Measurements from ENCODE around the gene PON3. TPM values are rescaled to one million over a fixed set of nuclear protein-coding genes. Genes with fewer than 3 reads are reported as not detected.
A peak's percentile ranks its signal among the peaks of the same experiment; 100 is the strongest.

The PON3 gene
- total and polyA plus RNA-seq, 2 of the 13 experiments (the other 11 are each of a cell fraction or from before 2014, with no cell fraction given): 23.6 to 37.8 TPM

DNA sequence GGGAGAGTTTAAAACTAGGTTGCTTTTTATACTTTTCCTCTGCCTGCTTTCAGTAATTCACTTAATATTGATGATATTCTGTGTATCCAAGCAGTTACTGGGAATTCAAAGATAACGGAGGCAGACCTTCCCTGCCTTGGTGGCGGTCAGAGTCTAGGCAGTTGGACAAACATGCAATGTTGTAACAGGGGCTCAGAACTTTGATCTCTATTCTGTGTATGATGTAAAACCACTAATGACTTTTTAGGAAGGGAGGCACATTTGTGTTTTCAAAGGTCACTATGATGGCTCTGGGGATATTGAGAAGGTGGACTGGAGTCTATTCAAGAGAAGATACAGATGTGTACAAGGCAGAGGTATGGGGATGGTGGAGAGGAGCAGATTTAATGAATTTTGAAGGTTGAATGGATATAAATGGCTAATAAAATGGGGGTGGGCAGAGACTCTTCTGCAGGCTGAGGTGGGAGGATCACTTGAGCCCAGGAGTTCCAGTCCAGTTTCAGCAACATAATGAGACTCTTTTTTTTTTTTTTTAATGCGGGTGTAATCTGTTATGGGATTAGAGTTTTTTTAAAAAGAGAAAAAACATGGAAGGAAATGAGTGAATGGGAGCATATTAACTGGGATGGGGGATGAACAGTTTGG is 44.3 kb upstream of the PON3 start (continued):
- TF ChIP-seq, protein P1, sequence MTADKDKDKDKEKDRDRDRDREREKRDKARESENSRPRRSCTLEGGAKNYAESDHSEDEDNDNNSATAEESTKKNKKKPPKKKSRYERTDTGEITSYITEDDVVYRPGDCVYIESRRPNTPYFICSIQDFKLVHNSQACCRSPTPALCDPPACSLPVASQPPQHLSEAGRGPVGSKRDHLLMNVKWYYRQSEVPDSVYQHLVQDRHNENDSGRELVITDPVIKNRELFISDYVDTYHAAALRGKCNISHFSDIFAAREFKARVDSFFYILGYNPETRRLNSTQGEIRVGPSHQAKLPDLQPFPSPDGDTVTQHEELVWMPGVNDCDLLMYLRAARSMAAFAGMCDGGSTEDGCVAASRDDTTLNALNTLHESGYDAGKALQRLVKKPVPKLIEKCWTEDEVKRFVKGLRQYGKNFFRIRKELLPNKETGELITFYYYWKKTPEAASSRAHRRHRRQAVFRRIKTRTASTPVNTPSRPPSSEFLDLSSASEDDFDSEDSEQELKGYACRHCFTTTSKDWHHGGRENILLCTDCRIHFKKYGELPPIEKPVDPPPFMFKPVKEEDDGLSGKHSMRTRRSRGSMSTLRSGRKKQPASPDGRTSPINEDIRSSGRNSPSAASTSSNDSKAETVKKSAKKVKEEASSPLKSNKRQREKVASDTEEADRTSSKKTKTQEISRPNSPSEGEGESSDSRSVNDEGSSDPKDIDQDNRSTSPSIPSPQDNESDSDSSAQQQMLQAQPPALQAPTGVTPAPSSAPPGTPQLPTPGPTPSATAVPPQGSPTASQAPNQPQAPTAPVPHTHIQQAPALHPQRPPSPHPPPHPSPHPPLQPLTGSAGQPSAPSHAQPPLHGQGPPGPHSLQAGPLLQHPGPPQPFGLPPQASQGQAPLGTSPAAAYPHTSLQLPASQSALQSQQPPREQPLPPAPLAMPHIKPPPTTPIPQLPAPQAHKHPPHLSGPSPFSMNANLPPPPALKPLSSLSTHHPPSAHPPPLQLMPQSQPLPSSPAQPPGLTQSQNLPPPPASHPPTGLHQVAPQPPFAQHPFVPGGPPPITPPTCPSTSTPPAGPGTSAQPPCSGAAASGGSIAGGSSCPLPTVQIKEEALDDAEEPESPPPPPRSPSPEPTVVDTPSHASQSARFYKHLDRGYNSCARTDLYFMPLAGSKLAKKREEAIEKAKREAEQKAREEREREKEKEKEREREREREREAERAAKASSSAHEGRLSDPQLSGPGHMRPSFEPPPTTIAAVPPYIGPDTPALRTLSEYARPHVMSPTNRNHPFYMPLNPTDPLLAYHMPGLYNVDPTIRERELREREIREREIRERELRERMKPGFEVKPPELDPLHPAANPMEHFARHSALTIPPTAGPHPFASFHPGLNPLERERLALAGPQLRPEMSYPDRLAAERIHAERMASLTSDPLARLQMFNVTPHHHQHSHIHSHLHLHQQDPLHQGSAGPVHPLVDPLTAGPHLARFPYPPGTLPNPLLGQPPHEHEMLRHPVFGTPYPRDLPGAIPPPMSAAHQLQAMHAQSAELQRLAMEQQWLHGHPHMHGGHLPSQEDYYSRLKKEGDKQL (CRISPR knock-in tag; IDR thresholded peaks at IDR 0.05; ENCODE audit: low read depth): peak; percentile 90
- TF ChIP-seq GLI4 (CRISPR knock-in tag; IDR thresholded peaks at IDR 0.05; ENCODE audit: borderline replicate concordance): no peak
- TF ChIP-seq, protein P2, sequence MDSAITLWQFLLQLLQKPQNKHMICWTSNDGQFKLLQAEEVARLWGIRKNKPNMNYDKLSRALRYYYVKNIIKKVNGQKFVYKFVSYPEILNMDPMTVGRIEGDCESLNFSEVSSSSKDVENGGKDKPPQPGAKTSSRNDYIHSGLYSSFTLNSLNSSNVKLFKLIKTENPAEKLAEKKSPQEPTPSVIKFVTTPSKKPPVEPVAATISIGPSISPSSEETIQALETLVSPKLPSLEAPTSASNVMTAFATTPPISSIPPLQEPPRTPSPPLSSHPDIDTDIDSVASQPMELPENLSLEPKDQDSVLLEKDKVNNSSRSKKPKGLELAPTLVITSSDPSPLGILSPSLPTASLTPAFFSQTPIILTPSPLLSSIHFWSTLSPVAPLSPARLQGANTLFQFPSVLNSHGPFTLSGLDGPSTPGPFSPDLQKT (CRISPR knock-in tag; IDR thresholded peaks at IDR 0.05; ENCODE audit: borderline replicate concordance): no peak
- no peak for TF ChIP-seq JARID2 (CRISPR knock-in tag; IDR thresholded peaks at IDR 0.05; ENCODE audit: insufficient replicate concordance)
- TF ChIP-seq, protein P3, sequence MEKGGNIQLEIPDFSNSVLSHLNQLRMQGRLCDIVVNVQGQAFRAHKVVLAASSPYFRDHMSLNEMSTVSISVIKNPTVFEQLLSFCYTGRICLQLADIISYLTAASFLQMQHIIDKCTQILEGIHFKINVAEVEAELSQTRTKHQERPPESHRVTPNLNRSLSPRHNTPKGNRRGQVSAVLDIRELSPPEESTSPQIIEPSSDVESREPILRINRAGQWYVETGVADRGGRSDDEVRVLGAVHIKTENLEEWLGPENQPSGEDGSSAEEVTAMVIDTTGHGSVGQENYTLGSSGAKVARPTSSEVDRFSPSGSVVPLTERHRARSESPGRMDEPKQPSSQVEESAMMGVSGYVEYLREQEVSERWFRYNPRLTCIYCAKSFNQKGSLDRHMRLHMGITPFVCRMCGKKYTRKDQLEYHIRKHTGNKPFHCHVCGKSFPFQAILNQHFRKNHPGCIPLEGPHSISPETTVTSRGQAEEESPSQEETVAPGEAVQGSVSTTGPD (CRISPR knock-in tag; IDR thresholded peaks at IDR 0.05): no peak
- TF ChIP-seq, protein P4, sequence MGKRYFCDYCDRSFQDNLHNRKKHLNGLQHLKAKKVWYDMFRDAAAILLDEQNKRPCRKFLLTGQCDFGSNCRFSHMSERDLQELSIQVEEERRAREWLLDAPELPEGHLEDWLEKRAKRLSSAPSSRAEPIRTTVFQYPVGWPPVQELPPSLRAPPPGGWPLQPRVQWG (CRISPR knock-in tag; IDR thresholded peaks at IDR 0.05; ENCODE audit: borderline replicate concordance, low read depth): no peak
- no peak for TF ChIP-seq ZNF3 (CRISPR knock-in tag; IDR thresholded peaks at IDR 0.05)
- no peak for TF ChIP-seq TBP (CRISPR knock-in tag; IDR thresholded peaks at IDR 0.05)
- TF ChIP-seq SOX5 (CRISPR knock-in tag; IDR thresholded peaks at IDR 0.05; ENCODE audit: borderline replicate concordance): peak; percentile 91
- no peak for TF ChIP-seq ZNF766 (CRISPR knock-in tag; IDR thresholded peaks at IDR 0.05; ENCODE audit: borderline replicate concordance)
- TF ChIP-seq, protein P5, sequence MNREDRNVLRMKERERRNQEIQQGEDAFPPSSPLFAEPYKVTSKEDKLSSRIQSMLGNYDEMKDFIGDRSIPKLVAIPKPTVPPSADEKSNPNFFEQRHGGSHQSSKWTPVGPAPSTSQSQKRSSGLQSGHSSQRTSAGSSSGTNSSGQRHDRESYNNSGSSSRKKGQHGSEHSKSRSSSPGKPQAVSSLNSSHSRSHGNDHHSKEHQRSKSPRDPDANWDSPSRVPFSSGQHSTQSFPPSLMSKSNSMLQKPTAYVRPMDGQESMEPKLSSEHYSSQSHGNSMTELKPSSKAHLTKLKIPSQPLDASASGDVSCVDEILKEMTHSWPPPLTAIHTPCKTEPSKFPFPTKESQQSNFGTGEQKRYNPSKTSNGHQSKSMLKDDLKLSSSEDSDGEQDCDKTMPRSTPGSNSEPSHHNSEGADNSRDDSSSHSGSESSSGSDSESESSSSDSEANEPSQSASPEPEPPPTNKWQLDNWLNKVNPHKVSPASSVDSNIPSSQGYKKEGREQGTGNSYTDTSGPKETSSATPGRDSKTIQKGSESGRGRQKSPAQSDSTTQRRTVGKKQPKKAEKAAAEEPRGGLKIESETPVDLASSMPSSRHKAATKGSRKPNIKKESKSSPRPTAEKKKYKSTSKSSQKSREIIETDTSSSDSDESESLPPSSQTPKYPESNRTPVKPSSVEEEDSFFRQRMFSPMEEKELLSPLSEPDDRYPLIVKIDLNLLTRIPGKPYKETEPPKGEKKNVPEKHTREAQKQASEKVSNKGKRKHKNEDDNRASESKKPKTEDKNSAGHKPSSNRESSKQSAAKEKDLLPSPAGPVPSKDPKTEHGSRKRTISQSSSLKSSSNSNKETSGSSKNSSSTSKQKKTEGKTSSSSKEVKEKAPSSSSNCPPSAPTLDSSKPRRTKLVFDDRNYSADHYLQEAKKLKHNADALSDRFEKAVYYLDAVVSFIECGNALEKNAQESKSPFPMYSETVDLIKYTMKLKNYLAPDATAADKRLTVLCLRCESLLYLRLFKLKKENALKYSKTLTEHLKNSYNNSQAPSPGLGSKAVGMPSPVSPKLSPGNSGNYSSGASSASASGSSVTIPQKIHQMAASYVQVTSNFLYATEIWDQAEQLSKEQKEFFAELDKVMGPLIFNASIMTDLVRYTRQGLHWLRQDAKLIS (CRISPR knock-in tag; IDR thresholded peaks at IDR 0.05): no peak
- TF ChIP-seq, protein P6, sequence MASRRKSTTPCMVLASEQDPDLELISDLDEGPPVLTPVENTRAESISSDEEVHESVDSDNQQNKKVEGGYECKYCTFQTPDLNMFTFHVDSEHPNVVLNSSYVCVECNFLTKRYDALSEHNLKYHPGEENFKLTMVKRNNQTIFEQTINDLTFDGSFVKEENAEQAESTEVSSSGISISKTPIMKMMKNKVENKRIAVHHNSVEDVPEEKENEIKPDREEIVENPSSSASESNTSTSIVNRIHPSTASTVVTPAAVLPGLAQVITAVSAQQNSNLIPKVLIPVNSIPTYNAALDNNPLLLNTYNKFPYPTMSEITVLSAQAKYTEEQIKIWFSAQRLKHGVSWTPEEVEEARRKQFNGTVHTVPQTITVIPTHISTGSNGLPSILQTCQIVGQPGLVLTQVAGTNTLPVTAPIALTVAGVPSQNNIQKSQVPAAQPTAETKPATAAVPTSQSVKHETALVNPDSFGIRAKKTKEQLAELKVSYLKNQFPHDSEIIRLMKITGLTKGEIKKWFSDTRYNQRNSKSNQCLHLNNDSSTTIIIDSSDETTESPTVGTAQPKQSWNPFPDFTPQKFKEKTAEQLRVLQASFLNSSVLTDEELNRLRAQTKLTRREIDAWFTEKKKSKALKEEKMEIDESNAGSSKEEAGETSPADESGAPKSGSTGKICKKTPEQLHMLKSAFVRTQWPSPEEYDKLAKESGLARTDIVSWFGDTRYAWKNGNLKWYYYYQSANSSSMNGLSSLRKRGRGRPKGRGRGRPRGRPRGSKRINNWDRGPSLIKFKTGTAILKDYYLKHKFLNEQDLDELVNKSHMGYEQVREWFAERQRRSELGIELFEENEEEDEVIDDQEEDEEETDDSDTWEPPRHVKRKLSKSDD (CRISPR knock-in tag; IDR thresholded peaks at IDR 0.05; ENCODE audit: low read depth): no peak
- TF ChIP-seq PHF8 (CRISPR knock-in tag; IDR thresholded peaks at IDR 0.05): peak; percentile 23

Measured in HepG2 (cell line).